K562 (cell line): Measurements from ENCODE around the gene TSSK6. TPM values are rescaled to one million over a fixed set of nuclear protein-coding genes. Genes with fewer than 3 reads are reported as not detected.

Source experiments
- ATAC-seq: fragments of 200-7000 bp; cut with Tn5 transposase; 3 replicates; pipeline ENCODE4 v1.9.1; 2020; ENCODE audit warnings: moderate library complexity
- BruUV-seq: library from RNA; stranded (reverse); fragments of 400-500 nt; replicated peaks from 2 replicates; lab custom pipeline; 2021; lab: Mats Ljungman, UMichigan
- CTCF ChIA-PET: fragments of 300-600 bp; formaldehyde crosslinking; extraction: SDS; loops from one replicate; lab custom pipeline; 2021; ENCODE audit warnings: low intra/inter-chr PET ratio; lab: Yijun Ruan, JAX
- POLR2A ChIA-PET: fragments of 300-600, 350-650 bp; sonication (Branson Sonifier 250); formaldehyde crosslinking; extraction: SDS; loops from one replicate; lab custom pipeline; 2021; ENCODE audit warnings: antibody characterized with exemption, inconsistent platforms; lab: Yijun Ruan, JAX
- DNase-seq, 4 experiments: peaks; one replicate each; pipeline versions ENCODE4 v3.0.0 to v3.0.0-alpha.2; 2011 to 2018; ENCODE audit warnings: low spot score in 3 of 4, mixed read lengths in 3 of 4; ENCODE audit errors: extremely low read depth in 1 of 4
- FAIRE-seq: peaks from 2 replicates; lab custom pipeline; 2011; peaks lifted over from hg19 to GRCh38; lab: Jason Lieb, UNC
- H2AFZ ChIP-seq: 2 replicates; pipeline ENCODE4 v1.6.0; 2011; ENCODE audit warnings: low read depth, low read length, control low read depth, inconsistent platforms
- H3K27ac ChIP-seq: fragments of 200-600 bp; 3 replicates; pipeline ENCODE4 v1.8.0; 2011; ENCODE audit warnings: low read depth, mild to moderate bottlenecking, control low read depth, inconsistent platforms, low read length, moderate library complexity, mixed read lengths; ENCODE audit errors: extremely low read depth
- H3K27me3 ChIP-seq, 2 experiments: fragments of 300-600 bp in 1 of 2; 2 replicates in 1 of 2; 3 replicates in 1 of 2; pipeline versions ENCODE4 v1.6.0 to v1.8.0; 2011; ENCODE audit warnings: inconsistent platforms in 2 of 2, low read length in 2 of 2, mild to moderate bottlenecking in 1 of 2, mixed read lengths in 1 of 2, moderate library complexity in 1 of 2; ENCODE audit not compliant: control insufficient read depth in 2 of 2, insufficient read depth in 2 of 2
- H3K36me3 ChIP-seq: fragments of 300-600 bp; 3 replicates; pipeline ENCODE4 v1.8.0; 2011; ENCODE audit warnings: mild to moderate bottlenecking, low read length, inconsistent platforms; ENCODE audit not compliant: control insufficient read depth, insufficient read depth
- H3K4me1 ChIP-seq, 2 experiments: fragments of 200-600 bp in 1 of 2; replicated peaks in 1 of 2; 2 replicates in 1 of 2; 3 replicates in 1 of 2; pipeline versions ENCODE4 v1.5.1 to v1.8.0; 2011; ENCODE audit warnings: inconsistent platforms in 2 of 2, low read length in 2 of 2, mild to moderate bottlenecking in 1 of 2, mixed read lengths in 1 of 2, moderate library complexity in 1 of 2; ENCODE audit not compliant: control insufficient read depth in 2 of 2, insufficient read depth in 2 of 2
- H3K4me2 ChIP-seq: 2 replicates; pipeline ENCODE4 v1.6.1; 2011; ENCODE audit warnings: low read length, control low read depth, inconsistent platforms, mixed read lengths; ENCODE audit not compliant: insufficient read depth
- H3K4me3 ChIP-seq: fragments of 200-600 bp; sonication (generic), shearing (Covaris generic); 2 replicates; pipeline ENCODE4 v1.5.1; 2016; ENCODE audit warnings: control low read depth, inconsistent platforms
- H3K79me2 ChIP-seq: fragments of 200-600 bp; 3 replicates; pipeline ENCODE4 v1.8.0; 2011; ENCODE audit warnings: low read length, inconsistent platforms; ENCODE audit not compliant: control insufficient read depth, insufficient read depth
- H3K9ac ChIP-seq, 2 experiments: 2 replicates each; pipeline versions ENCODE4 v1.6.0 to v1.6.1; 2011; ENCODE audit warnings: low read depth in 2 of 2, low read length in 2 of 2, control low read depth in 1 of 2, inconsistent platforms in 1 of 2, mild to moderate bottlenecking in 1 of 2, mixed read lengths in 1 of 2; ENCODE audit not compliant: insufficient read depth in 1 of 2
- H3K9me1 ChIP-seq: one replicate; pipeline ENCODE4 v1.6.0; 2011; ENCODE audit warnings: inconsistent platforms, mild to moderate bottlenecking, low read length, moderate library complexity; ENCODE audit not compliant: control insufficient read depth, insufficient read depth
- H3K9me3 ChIP-seq: replicated peaks from 2 replicates; pipeline ENCODE4 v1.5.1; 2011; ENCODE audit warnings: low read depth, low read length, inconsistent platforms; ENCODE audit not compliant: control insufficient read depth, insufficient read depth
- H4K20me1 ChIP-seq: replicated peaks from 2 replicates; pipeline ENCODE4 v1.6.1; 2011; ENCODE audit warnings: low read length, inconsistent platforms, mixed read lengths; ENCODE audit not compliant: control insufficient read depth, insufficient read depth
- IRF1 ChIP-seq: sonication (generic); formaldehyde crosslinking; IDR thresholded peaks from 2 replicates; pipeline ENCODE4 v1.8.0; 2022; ENCODE audit warnings: missing genetic modification reagents, mild to moderate bottlenecking, borderline replicate concordance
- KDM4B ChIP-seq, 2 experiments: fragments of 450-650 bp in 1 of 2; sonication (generic) in 1 of 2; IDR thresholded peaks; 2 replicates each; pipeline ENCODE4 v1.6.1; 2016 to 2017; ENCODE audit warnings: borderline replicate concordance in 2 of 2, antibody characterized with exemption in 1 of 2, low read depth in 1 of 2, mild to moderate bottlenecking in 1 of 2
- POLR2G ChIP-seq: fragments of 200-400 bp; formaldehyde crosslinking; IDR thresholded peaks from 2 replicates; pipeline ENCODE4 v1.6.1; 2017; ENCODE audit warnings: low read depth, mild to moderate bottlenecking, antibody characterized with exemption, low read length, moderate library complexity
- RBM22 ChIP-seq: fragments of 200-400 bp; formaldehyde crosslinking; IDR thresholded peaks from 2 replicates; pipeline ENCODE4 v1.6.1; 2018; ENCODE audit warnings: low read length, low read depth; ENCODE audit not compliant: poor library complexity, severe bottlenecking
- RERE ChIP-seq: sonication (generic); formaldehyde crosslinking; IDR thresholded peaks from 2 replicates; pipeline ENCODE4 v1.8.0; 2023; ENCODE audit warnings: missing genetic modification reagents, mild to moderate bottlenecking, borderline replicate concordance
- RNF2 ChIP-seq: sonication (generic); IDR thresholded peaks from 2 replicates; pipeline ENCODE4 v1.6.1; 2016
- STAT5A ChIP-seq: IDR thresholded peaks from 2 replicates; pipeline ENCODE4 v1.6.1; 2012; ENCODE audit warnings: low read length, inconsistent platforms, borderline replicate concordance
- WGBS: fragments of 100-300 bp; shearing (Covaris generic); methylation state at CpG from one replicate; pipeline ENCODE4 v1.1.6; 2016; ENCODE audit warnings: low coverage, mixed read lengths; ENCODE audit not compliant: insufficient coverage; ENCODE audit errors: missing lambda C conversion rate; 5-methylcytosine and 5-hydroxymethylcytosine counted together
- in situ Hi-C: fragments of 300-500 bp; cut with MboI; formaldehyde crosslinking; loops from 4 replicates; pipeline ENCODE4 v1.15.0; 2018; ENCODE audit warnings: inconsistent platforms, mixed read lengths
- intact Hi-C: fragments of 100-400 bp; cut with micrococcal nuclease; formaldehyde crosslinking; loops from 2 replicates; pipeline ENCODE4 v1.14.2; 2022
- polyA plus RNA-seq, 8 experiments: library from polyadenylated mRNA; depleted of rRNA in 4 of 8; stranded (reverse) in 5 of 8; unstranded in 3 of 8; fragments of >200 nt; fragmentation: Nextera tagmentation in 2 of 8; fragmentation: Illumina TruSeq in 1 of 8; extraction: Ambion mirVana in 2 of 8; extraction: Trizol in 1 of 8; gene quantifications; 2 replicates each; pipeline versions ENCODE4 v1.2.1 to v1.2.3, GENCODE V29; 2011 to 2014; ENCODE audit warnings: inconsistent platforms in 1 of 8, missing spikeins in 1 of 8
- total RNA-seq, 7 experiments: library from RNA; depleted of rRNA in 6 of 7; stranded (reverse); fragments of >200 nt in 6 of 7; fragmentation: Illumina TruSeq in 2 of 7; extraction: Trizol in 2 of 7; gene quantifications; 2 replicates each; pipeline versions ENCODE4 v1.2.1 to v1.2.3, GENCODE V29; 2011 to 2021; ENCODE audit warnings: low replicate concordance in 1 of 7

Gene TSSK6
- total and polyA plus RNA-seq, 9 of the 15 experiments (the other 6 are each of a cell fraction or from before 2014, with no cell fraction given) = 0.21 to 2.6 (median 1.5) TPM; not detected in 3

GRCh38 chr19:19486343-19487076 lies 28.8 kb downstream of the TSSK6 start:
- peaks cover 4% of the 10 kb centered on the region for H3K9me1 ChIP-seq
- H3K27ac ChIP-seq = 0 out of 3 replicates have a peak overlapping the region, but pooled peaks have one; percentile 10
- peaks cover 94% of the 10 kb centered on the region for H3K79me2 ChIP-seq
- H3K4me1 ChIP-seq = peaks cover 38 to 48% of the 10 kb centered on the region in 2 experiments
- H4K20me1 ChIP-seq = peaks cover 20% of the 10 kb centered on the region; the same call in 1 of the 2 replicates
- no peak for DNase-seq
- ATAC-seq = no peak
- in situ Hi-C loops (no loop called here), intact Hi-C loops (loop anchor here (5.0 kb wide), 1 partner anchor 99 kb away; no protein-coding TSS in a partner anchor)
- no peak for FAIRE-seq
- BruUV-seq = no TSS peak
- H3K4me2 ChIP-seq = no peak overlapping the region
- CTCF ChIA-PET = no interaction called here
- peak overlapping the region in 1 of 2 experiments; percentile 83; a peak in 2 of 4 replicates for H3K9ac ChIP-seq
- H2AFZ ChIP-seq = no peak overlapping the region
- H3K27me3 ChIP-seq = no peaks in the 10 kb centered on the region
- POLR2A ChIA-PET = interaction anchor here (0.5 to 1.7 kb wide), 3 partner anchors 10 to 19 kb away, joined by 3 to 6 read pairs (median 3); no protein-coding TSS in a partner anchor
- peaks cover 66% of the 10 kb centered on the region; the same call in 2 of the 3 replicates for H3K36me3 ChIP-seq
- no peaks in the 10 kb centered on the region for H3K9me3 ChIP-seq
- WGBS = 80% methylated on average over 15 of the region's 15 CpGs
- TF ChIP-seq KDM4B (IDR thresholded peaks at IDR 0.05; ENCODE audit: borderline replicate concordance in 2 of 2, low read depth in 1 of 2) (0 out of 4 replicates have a peak, but pooled peaks of 1 of the 2 experiments have one; percentile 21), STAT5A (no peak), POLR2G (peak; percentile 52)
- H3K4me3 ChIP-seq = no peak overlapping the region

GRCh38 chr19:19485998-19486290 lies 29.4 kb downstream of the TSSK6 start:
- peaks cover 94% of the 10 kb centered on the region for H3K79me2 ChIP-seq
- peaks cover 4% of the 10 kb centered on the region for H3K9me1 ChIP-seq
- peak overlapping the region in 1 of 2 experiments; percentile 35; a peak in 1 of 4 replicates for H3K9ac ChIP-seq
- in situ Hi-C loops (no loop called here), intact Hi-C loops (loop anchor here (5.0 kb wide), 1 partner anchor 99 kb away; no protein-coding TSS in a partner anchor)
- ChIA-PET CTCF (no interaction called here), POLR2A (interaction anchor here (0.6 kb wide), 1 partner anchor 10 kb away, joined by 3 read pairs; no protein-coding TSS in a partner anchor)
- peaks cover 20% of the 10 kb centered on the region; the same call in 1 of the 2 replicates for H4K20me1 ChIP-seq
- ATAC-seq (no peak), FAIRE-seq (no peak), DNase-seq (no peak)
- 93% methylated on average over 5 of the region's 5 CpGs for WGBS
- no peaks in the 10 kb centered on the region for H3K9me3 ChIP-seq
- H3K4me3 ChIP-seq = no peak overlapping the region
- H3K4me1 ChIP-seq = peaks cover 38 to 48% of the 10 kb centered on the region in 2 experiments
- no peaks in the 10 kb centered on the region for H3K27me3 ChIP-seq
- no peak overlapping the region for H2AFZ ChIP-seq
- no TSS peak for BruUV-seq
- no peak overlapping the region for H3K4me2 ChIP-seq
- peaks cover 66% of the 10 kb centered on the region; the same call in 2 of the 3 replicates for H3K36me3 ChIP-seq
- TF ChIP-seq RERE (CRISPR knock-in tag) = no peak
- TF ChIP-seq IRF1 = no peak
- no peak for TF ChIP-seq RNF2
- no peak for TF ChIP-seq RBM22
- H3K27ac ChIP-seq = no peak overlapping the region
